Fibroblast of skin of left quadriceps (primary cell): Measurements from ENCODE around the gene RNU1-4.
"Not testable (repeated sequence)": the region's sequence is repeated elsewhere in the genome, so short reads cannot be mapped to it uniquely, and the experiment has no call there.

Source experiments
- DNase-seq, 2 experiments: peaks; one replicate each; pipeline ENCODE4 v3.0.0-alpha.2; 2013; ENCODE audit warnings: low read depth in 2 of 2

The RNU1-4 gene

DNA sequence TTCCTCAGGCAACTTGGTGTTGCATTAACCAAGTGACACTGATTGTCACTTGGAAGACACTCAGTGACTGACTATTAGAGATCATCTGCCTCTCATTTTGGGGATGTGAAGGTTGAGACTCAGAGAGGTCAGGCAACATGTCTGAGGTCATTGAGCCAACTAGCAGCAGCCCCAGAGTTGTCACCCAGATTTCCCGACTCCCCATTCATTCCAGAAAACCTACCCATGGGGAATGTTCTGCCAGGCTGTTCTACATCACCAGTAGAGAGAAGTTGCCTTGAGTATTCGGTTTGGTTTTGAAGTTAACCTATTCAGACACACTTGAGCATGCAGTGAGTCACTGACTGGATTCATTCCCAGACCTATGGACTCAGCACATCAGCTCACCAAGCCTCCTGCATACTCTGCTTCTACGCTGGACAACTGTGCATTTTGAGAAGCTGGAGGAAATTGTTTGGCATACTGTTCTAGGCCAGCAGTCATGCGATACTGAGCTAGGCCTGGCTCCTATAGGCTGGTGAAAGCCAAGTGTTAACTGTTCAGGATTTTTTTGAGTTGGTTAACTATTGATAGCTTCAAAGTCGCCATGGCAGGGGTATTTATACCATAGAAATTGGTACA, 29.9 kb downstream of the RNU1-4 start:
- peak; percentile 25 to 36 for DNase-seq

GRCh38 chr1:16770896-16771446, 30.7 kb downstream of the RNU1-4 start:
- not testable (repeated sequence) for DNase-seq

- DNase-seq: not testable (repeated sequence)
Observed at GRCh38 chr1:16772275-16773204, 32.2 kb downstream of the RNU1-4 start.

DNA sequence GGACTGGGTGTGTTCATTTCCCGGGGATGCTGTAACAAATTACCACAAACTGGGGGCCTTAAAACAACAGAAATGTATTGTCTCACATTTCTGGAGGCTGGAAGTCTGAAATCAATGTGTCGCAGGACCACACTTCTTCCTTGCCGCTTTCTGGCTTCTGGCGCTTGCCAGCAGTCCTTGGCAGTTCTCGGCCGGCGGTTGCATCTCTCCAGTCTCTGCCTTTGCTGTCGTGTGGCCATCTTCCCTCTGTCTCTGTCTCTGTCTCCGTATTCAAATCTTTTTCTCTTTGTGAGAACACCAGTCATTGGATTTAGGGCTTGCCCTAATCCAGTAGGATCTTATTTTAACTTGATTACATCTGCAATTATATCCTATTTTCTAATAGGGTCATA, 32.9 kb downstream of the RNU1-4 start:
- not testable (repeated sequence) for DNase-seq

DNA sequence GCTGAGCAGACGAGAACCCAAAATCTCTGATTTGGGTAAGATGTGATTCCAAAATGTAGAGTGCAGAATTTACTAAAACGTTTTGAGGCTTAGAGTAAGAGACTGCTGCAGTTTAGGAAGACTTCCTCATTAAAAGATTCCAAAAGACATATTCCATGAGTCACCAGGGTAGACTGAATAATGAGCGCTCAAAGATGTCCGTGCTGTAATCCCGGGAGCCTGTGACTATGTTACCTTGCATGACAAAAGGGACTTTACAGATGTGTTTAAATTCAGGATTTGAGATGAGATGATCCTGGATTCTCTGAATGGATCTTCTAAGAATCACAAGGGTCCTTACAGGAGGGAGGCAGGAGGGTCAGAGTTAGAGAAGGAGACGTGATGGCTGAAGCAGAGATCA, 33.4 kb downstream of the RNU1-4 start:
- not testable (repeated sequence) for DNase-seq

- DNase-seq: not testable (repeated sequence)
Observed at GRCh38 chr1:16774773-16775172, 34.5 kb downstream of the RNU1-4 start.

GRCh38 chr1:16775290-16775689, 35.0 kb downstream of the RNU1-4 start:
- not testable (repeated sequence) for DNase-seq

GRCh38 chr1:16776248-16776647, 35.9 kb downstream of the RNU1-4 start:
- DNase-seq: not testable (repeated sequence)

- not testable (repeated sequence) for DNase-seq
Observed at GRCh38 chr1:16776835-16777234, 36.5 kb downstream of the RNU1-4 start.

DNA sequence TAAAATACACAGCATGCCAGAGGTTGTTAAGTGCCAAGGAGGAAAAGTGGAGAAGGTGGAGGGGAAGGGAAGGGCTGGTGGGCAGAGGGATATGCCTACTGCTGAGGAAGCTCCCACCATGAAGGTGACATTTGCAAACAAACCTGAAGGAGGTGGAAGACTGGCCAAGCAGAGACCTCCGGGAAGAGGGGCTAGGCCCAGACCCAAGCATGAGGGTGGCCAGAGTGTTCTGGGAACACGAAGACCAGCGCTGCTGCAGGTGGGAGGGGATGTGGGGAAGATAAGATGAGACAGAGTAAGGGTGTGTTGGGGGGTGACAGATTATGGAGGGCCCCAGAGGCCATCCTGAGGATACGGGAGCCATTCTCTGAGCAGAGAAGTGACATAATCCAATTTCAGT, 37.5 kb downstream of the RNU1-4 start:
- not testable (repeated sequence) for DNase-seq

DNA sequence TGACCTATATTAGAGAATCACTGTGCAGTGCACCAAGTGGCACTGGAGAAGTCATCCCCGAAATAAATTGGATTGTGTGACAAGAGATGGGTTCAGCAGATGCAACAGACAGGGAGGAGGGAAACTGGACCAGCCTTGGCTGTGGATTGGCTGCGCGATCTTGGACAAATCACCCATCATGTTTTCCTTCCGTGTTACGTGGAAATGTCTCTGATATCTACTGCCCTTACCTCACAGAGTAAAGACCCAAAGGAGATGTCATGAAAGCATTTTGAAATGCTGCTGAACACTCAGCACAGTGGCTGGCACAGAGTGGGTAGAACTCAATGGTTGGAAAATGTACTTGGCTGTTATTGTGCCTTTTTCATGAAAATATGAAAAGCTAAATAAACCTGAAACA, 39.2 kb downstream of the RNU1-4 start:
- not testable (repeated sequence) for DNase-seq

DNA sequence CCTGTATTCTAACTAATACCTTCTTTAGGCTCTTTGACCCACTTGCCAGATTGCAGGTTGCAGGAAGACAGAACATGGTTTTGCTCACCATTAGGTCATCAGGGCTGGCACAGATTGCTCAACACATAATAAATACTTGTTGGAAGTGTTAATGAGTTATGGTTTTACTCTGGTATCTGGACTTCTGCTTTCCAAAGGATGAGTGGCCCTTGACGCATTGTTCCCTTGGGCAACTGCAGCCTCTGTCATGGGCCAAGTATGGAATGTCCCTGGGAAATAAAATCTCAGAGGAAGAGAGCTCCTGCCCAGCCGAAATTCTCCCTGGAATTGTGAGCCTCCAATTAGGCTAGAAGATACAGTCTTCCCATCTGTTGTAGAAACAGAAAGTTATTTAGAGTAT, 40.7 kb downstream of the RNU1-4 start:
- not testable (repeated sequence) for DNase-seq

DNA sequence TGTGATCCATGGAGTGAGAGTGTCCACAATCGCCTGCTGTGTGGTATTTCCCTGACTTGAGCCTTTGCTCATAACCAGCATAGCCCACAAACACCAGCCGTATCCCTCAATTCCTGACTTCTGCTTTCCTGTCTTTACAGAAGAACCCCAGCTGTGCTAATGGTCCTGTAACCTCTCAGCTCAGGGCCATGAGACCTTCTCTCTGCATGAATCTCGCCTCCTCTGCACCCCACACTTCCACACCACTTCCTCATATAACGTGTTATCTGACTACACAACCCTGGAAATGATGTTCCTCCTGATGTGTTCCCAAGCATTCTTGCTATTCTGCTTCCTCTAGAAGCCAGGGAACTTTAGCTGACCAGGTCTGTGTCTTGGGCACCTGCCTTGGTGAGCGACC, 41.3 kb downstream of the RNU1-4 start:
- DNase-seq: not testable (repeated sequence)

DNA sequence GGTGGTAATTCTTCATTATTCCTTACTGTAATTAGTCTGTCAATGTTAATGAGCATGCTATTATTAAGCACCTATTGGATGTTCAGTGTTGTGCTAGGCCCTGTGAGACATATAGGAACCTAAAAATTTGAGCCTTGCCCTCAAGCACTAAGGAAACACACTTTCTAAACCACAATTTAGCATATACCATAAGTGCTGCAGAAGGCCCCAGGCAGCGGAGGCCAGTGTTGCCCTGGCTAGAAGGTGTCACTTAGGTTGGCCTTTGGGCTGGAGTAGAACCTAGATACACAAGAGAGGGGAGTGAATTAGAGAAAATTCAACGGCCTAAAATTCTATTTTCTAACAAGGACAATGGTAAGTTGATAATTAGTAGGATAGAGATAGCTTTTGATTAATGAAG, 44.6 kb downstream of the RNU1-4 start:
- not testable (repeated sequence) for DNase-seq

DNA sequence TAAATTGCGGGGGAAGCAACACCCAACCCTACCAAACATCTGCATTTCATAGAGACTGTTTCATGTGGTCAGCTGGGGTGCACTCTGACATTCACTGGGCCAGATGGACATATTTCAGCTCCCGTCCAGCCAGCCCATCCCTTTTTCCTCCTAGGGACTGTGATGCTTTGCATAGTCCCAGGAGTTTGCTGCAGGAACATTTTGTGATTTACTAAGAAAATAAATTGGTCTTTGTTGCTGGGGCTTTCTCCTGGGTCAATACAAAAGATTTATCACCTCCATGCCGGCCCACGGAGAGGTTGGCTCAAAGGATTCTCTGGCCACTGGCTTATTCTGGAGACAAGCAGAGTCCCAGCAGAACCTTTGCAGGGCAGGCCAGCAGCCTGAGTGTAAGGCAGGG, 46.0 kb downstream of the RNU1-4 start:
- not testable (repeated sequence) for DNase-seq

GRCh38 chr1:16787175-16787574, 46.9 kb downstream of the RNU1-4 start:
- not testable (repeated sequence) for DNase-seq

- DNase-seq: not testable (repeated sequence)
Observed at GRCh38 chr1:16787711-16788110, 47.4 kb downstream of the RNU1-4 start.
